Stimulated activated CD8-positive, alpha-beta memory T cell treated with anti-CD3 and anti-CD28 coated beads, Interleukin-2, amount 100 ng/mL, for 48 hours (primary cell): ENCODE data around the gene SNURF.
"Not testable (repeated sequence)": the region's sequence is repeated elsewhere in the genome, so short reads cannot be mapped to it uniquely, and the experiment has no call there.

Experiments used
- DNase-seq, 2 donors: peaks; one replicate each; pipeline ENCODE4 v3.0.0-alpha.2; 2020; ENCODE audit warnings: low read depth in 2 of 2

SNURF gene

GRCh38 chr15:24954783-24955530 lies at the start of gene SNURF, which contains the start of gene SNRPN:
SNURF (plus strand) TSS chr15:24954987; CDS start chr15:24955049, 62 bp downstream.
SNRPN (plus strand) TSS chr15:24954987; CDS start chr15:24974454, 19,467 bp downstream.
- DNase-seq: peak; percentile 49 to 59

DNA sequence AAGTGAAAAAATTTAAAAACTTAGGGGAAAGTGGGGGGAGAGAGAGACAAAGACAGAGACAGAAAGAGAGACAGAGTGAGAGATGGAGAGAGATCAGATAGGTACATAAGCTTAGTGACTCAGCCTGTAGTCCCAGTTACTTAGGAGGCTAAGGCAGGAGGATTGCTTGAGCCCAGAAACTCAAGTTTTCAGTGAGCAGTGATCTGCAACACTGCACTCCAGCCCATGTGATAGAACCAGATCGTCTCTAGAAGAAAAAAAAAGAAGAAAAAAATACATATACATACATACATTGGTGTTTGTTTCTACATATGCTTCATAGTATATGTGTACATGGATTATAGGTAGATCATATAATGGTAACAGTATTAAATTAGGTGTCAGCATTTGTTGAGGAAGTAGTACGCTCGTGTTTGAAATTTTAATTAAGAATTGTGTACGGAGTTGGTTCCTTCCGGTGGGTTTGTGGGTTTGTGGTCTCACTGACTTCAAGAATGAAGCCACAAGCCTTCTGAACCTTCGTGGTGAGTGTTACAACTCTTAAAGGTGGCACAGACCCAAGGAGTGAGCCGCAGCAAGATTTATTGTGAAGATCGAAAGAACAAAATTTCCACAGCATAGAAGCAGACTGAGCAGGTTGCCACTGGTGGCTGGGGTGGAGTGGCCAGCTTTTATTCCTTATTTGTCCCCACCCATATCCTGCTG lies 38.3 kb upstream of the SNURF start:
- DNase-seq: no peak

GRCh38 chr15:24917431-24917830 lies 37.4 kb upstream of the SNURF start:
- no peak for DNase-seq

GRCh38 chr15:24919446-24919845 lies 35.3 kb upstream of the SNURF start:
- no peak for DNase-seq

DNA sequence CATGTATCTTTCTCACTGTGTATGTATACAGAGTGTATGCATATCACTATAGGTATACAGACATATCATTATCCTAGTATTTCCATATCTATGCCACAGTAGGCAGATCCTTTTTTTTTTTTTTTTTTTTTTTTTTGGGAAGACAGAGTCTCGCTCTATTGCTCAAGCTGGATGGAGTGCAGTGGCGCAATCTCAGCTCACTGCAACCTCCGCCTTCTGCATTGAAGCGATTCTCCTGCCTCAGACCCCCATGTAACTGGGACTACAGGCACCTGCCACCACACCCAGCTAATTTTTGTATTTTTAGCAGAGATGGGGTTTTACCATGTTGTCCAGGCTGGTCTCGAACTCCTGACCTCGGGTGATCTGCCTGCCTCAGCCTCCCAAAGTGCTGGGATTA lies 32.0 kb upstream of the SNURF start:
- not testable (repeated sequence) for DNase-seq

DNA sequence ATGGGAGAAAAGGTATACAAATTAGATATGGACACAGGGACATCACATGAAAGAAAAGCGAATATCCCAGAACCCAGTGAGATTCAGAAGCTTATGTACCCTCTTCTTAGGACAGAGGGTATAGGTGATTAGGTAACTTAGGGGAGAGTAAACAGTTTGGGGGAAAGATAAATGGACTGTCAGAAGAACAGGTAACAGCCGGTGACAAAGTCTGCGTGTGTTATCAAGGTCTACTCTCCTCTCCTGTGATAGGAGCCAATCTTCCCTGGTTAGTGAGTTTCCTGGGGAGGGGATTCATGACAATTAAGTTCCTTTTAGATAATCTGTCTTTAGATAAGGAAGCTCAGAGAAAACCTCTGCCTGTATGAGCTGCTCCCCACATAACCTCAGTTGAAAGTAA lies 30.6 kb upstream of the SNURF start:
- DNase-seq: no peak

- DNase-seq: no peak
Observed at GRCh38 chr15:24924621-24925020, 30.2 kb upstream of the SNURF start.

- DNase-seq: not testable (repeated sequence)
Observed at GRCh38 chr15:24931874-24932732, 22.7 kb upstream of the SNURF start.

DNA sequence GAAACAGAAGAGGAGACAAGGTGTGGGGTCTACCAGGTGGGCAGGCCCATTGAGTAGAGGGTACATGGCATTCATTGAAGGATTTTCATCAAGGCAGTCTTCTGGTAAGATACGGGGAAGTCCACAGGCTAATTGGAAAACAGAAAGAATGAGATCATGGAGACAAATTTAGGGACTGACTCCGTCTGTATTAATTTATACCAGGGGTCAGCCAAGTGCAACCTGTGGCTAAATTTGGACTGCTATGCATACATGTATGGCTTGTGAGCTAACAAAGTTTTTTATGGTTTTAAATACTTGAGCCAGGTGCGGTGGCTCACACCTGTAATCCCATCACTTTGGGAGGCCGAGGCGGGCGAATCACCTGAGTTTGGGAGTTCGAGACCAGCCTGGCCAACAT lies 21.1 kb upstream of the SNURF start:
- DNase-seq: no peak

DNA sequence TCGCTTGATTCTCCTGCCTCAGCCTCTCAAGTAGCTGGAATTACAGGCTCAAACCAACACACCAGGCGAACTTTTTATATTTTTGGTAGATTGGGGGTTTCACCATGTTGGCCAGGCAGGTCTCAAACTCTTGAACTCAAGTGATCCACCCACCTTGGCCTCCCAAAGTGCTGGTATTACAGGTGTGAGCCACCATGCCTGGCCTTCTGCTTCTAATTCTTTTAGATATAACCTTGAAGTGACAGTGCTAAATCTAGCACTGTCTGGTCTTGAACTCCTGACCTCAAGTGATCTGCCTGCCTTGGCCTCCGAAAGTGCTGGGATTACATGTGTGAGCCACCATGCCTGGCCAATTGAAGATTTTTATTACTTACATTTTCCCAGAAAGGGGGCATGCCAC lies 16.6 kb upstream of the SNURF start:
- DNase-seq: not testable (repeated sequence)

DNA sequence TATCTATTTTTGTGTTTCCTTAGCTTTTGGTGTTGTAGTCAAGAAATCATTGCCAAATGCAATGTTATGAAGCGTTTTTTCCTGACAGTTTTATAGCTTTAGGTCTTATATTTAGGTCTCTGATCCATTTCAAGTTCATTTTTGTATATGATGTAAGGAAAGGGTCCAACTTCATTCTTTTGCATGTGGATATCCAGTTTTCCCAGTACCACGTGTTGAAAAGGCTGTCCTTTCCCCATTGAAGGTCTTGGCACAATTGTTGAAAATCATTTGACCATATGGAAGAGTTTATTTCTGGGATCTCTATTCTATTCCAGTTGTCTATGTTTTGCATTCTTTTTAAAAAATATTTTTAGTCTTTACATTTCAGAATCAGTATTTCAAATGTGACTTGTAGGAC lies 14.6 kb upstream of the SNURF start:
- no peak for DNase-seq

GRCh38 chr15:24943361-24943760 lies 11.4 kb upstream of the SNURF start:
- no peak for DNase-seq

DNA sequence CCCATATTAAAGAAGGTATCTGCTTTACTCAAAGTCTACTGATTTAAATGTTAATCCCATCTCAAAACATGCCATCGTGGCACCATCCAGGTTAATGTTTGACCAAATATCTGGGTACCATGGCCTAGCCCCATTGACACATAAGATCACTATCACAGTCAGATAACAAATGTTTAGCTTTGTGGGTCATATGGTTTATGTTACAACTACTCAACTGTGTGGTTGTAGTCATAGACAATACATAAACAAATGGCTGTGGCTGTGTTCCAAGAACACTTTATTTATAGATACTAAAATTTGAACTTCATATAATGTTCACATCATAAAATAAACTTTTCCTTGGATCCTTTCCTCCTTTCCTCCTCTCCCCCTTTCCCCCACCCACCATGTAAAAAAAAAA lies 9.8 kb upstream of the SNURF start:
- DNase-seq: no peak

- no peak for DNase-seq
Observed at GRCh38 chr15:24945711-24946110, 9.1 kb upstream of the SNURF start.

DNA sequence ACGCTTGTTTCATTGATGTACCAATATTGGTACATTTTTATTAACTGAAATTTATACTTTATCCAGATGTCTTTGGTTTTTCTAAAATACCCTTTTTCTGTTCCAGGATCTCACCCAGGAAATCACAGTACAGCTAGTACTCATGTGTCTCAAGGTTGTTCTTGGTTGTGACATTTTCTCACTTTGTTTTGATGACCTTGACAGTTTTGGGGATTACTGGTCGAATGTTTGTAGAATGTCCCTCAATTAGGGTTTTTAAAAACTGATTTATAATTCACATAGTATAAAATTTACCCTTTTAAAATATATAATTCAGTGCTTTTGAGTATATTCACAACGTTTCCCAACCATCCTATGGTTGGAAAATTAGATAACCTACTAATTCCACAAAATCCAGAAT lies 6.3 kb upstream of the SNURF start:
- no peak for DNase-seq

GRCh38 chr15:24955531-24955921 lies 739 bp downstream of the SNURF start:
- no peak for DNase-seq

DNA sequence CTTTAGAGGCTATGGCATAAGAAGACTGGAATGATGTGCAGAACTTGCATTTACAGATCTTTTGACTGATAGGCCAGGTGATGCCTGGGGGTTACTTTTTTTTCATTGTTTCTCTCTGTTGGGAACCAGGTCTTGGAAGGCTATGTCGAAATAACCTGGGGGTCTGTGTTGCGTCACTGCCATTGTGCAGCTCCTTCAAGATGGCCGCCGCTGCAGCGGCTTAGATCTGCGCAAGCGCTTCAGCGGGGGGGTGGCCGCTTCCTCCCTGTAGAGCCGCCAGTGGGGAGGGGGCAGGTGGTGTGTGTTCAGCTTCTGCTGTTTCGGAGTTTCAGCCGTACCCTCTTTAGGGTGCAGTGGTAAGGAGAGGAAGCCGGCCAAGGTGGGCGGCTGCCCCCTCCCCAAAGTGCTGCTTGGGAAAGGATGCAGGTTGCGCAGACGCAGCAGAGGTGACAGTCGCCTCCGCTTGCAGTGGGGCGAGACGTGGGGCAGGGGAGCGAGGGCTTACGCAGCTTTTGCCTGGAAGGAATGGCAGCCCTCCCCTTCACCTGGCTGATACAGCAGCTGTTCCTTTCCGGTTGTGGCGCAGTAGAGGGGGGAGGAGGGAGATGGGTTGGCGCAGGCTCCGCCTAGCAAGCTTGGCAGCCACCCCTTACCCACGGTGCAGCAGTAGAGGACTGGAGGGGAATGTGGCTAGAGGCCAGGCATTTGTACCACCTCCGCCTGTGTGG lies 1.5 kb downstream of the SNURF start:
- DNase-seq: peak; percentile 21 to 52

- no peak for DNase-seq
Observed at GRCh38 chr15:24957691-24958090, 2.9 kb downstream of the SNURF start.

DNA sequence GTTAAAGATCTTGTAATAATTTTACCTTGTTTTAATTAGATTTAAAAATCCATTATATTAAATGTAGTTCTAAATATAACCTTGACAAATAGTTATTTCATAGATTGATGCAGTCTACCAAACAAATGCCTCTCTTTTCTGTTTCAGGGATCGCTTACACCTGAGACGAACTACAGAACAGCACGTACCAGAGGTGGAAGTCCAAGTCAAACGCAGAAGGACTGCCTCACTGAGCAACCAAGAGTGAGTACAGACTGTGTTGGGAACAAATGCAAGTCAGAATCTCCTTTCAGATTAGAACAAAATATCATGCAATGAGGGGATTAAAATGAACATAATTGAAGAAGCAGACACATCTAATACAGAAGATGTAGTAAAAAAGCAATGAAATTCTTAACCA lies 7.2 kb downstream of the SNURF start:
- DNase-seq: no peak

GRCh38 chr15:24962880-24963279 lies 8.1 kb downstream of the SNURF start:
- DNase-seq: no peak

DNA sequence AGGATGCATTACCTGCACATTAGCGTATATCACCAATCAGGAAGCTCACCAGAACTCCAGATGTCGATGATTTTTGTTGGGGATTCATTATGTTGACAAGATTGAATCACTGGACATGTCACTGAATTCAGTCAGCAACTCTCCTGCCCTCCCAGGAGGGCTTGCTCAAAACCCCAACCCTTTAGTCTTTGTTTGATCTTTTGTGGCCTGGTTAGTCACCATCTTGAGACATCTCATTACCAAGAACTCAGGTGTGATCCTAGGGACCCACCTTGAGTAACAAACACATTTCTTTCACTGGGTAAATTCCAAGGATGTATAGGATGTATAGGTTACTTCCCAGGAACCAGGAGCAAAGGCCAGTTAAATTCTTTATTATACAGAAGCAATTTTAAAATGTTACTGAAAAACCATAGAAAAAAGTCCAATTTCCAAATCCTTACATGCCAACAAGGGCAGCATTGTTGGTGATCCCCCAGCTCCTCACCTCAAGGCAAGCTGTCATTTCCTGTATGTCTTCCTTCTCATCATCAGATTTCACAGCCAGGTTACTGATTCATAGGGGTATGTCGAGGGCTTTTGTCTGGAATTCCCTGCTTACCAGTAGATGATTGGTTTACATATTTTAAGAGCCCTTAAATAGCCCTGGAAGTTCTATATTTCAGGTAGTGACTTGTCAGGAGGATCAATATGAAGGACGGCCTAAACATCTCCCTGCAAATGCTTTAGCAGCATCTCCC lies 11.7 kb downstream of the SNURF start:
- DNase-seq: no peak
